ENCODE measurements around the gene TRPC4AP. TPM values are rescaled to one million over a fixed set of nuclear protein-coding genes. Genes with fewer than 3 reads are reported as not detected.

Gene TRPC4AP
- polyA plus RNA-seq, 2 donors = 25.7 to 26.9 TPM

DNA sequence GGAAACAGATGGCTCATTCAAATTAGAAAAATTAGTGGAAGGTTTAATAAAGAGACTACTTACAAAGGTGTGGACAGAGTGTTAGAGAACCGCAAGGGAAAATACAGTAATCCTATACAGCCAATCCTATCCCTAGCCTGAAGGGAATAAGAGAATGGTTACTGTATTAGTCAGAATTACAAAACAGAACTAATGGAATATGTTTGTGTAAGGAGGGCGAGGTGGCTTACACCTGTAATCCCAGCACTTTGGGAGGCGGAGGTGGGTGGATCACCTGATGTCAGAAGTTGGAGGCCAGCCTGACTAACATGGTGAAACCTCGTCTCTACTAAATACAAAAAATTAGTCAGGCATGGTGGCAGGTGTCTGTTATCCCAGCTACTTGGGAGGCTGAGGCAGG, 16.3 kb upstream of the TRPC4AP start:
- Histone ChIP-seq H3K36me3 (ENCODE audit: control insufficient read depth in 2 of 2, insufficient read depth in 2 of 2, low read length in 1 of 2) (no peaks in the 10 kb centered on the region), H3K27ac (ENCODE audit: low read depth in 2 of 2, low read length in 1 of 2) (no peak overlapping the region), H3K4me1 (ENCODE audit: control insufficient read depth in 2 of 2, insufficient read depth in 2 of 2, low read length in 1 of 2) (no peaks in the 10 kb centered on the region), H3K4me3 (ENCODE audit: low read depth in 1 of 2, low read length in 2 of 2) (no peak overlapping the region), H3K27me3 (ENCODE audit: control insufficient read depth in 1 of 2, insufficient read depth in 2 of 2, low read length in 2 of 2) (no peaks in the 10 kb centered on the region), H3K9me3 (ENCODE audit: control insufficient read depth in 2 of 2, insufficient read depth in 1 of 2, low read depth in 1 of 2, low read length in 1 of 2) (no peaks in the 10 kb centered on the region)
- 65% methylated on average over 4 of the region's 4 CpGs for WGBS, 2 donors

DNA sequence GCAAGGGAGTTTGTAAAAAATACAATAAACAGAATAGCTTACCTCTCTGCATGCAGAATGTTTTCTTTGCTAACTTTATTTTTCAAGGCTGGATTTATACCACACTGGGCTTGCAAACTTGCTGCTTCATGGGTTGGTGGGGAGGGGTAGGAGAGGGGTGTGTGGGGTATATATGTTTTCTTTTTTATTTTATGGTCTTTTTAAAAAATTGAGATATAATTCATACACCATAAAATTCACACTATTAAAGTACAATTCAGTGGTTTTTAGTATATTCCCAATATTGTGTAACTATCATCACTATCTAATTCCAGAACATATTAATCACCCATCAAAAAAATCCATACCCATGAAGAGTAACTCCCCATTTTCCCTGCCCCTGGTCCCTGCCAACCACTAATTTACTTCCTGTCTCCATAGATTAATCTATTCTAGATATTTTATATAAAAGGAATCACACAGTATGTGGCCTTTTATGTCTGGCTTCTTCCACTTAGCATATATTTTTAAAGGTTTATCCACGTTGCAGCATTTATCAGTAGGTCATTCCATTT, 14.3 kb upstream of the TRPC4AP start:
- no peaks in the 10 kb centered on the region for H3K4me1 ChIP-seq (ENCODE audit: control insufficient read depth in 2 of 2, insufficient read depth in 2 of 2, low read length in 1 of 2)
- no peak overlapping the region for H3K4me3 ChIP-seq (ENCODE audit: low read depth in 1 of 2, low read length in 2 of 2)
- WGBS, 2 donors = 89 to 93% methylated on average over 1 of the region's 1 CpG
- no peak overlapping the region for H3K27ac ChIP-seq (ENCODE audit: low read depth in 2 of 2, low read length in 1 of 2)
- H3K36me3 ChIP-seq (ENCODE audit: control insufficient read depth in 2 of 2, insufficient read depth in 2 of 2, low read length in 1 of 2) = no peaks in the 10 kb centered on the region
- no peaks in the 10 kb centered on the region for H3K9me3 ChIP-seq (ENCODE audit: control insufficient read depth in 2 of 2, insufficient read depth in 1 of 2, low read depth in 1 of 2, low read length in 1 of 2)
- H3K27me3 ChIP-seq (ENCODE audit: control insufficient read depth in 1 of 2, insufficient read depth in 2 of 2, low read length in 2 of 2) = no peaks in the 10 kb centered on the region

DNA sequence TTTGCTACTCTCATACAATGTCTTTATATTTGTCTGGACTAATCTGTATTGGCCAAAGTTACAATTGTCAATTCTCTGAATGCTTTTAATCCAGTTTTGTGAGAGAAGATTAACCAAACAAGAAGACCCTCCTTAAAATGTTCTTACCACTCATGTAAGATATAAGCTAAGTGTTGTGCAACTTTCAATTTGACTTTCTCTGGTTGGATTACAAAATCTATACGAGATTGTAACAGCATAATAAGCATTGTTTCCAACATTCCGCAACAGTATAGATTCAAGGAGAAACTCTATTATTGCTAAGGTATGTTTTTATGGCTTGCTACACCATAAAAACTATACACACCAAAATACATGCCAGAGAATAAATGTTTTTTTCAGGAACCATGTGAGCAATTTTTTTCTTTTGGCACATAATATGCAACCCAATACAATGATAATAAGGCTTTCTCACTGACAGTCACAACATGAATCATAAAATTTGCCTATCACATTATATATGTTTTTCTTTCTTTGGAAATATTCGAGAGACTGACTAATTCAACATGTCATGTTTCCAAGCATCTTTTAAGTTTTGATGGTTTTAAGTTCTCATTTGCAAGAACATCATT, 12.2 kb upstream of the TRPC4AP start:
- Histone ChIP-seq H3K9me3 (ENCODE audit: control insufficient read depth in 2 of 2, insufficient read depth in 1 of 2, low read depth in 1 of 2, low read length in 1 of 2) (no peaks in the 10 kb centered on the region), H3K4me3 (ENCODE audit: low read depth in 1 of 2, low read length in 2 of 2) (no peak overlapping the region), H3K27me3 (ENCODE audit: control insufficient read depth in 1 of 2, insufficient read depth in 2 of 2, low read length in 2 of 2) (no peaks in the 10 kb centered on the region), H3K27ac (ENCODE audit: low read depth in 2 of 2, low read length in 1 of 2) (no peak overlapping the region), H3K4me1 (ENCODE audit: control insufficient read depth in 2 of 2, insufficient read depth in 2 of 2, low read length in 1 of 2) (no peaks in the 10 kb centered on the region), H3K36me3 (ENCODE audit: control insufficient read depth in 2 of 2, insufficient read depth in 2 of 2, low read length in 1 of 2) (no peaks in the 10 kb centered on the region)
- WGBS, 2 donors = 62 to 66% methylated on average over 3 of the region's 3 CpGs

DNA sequence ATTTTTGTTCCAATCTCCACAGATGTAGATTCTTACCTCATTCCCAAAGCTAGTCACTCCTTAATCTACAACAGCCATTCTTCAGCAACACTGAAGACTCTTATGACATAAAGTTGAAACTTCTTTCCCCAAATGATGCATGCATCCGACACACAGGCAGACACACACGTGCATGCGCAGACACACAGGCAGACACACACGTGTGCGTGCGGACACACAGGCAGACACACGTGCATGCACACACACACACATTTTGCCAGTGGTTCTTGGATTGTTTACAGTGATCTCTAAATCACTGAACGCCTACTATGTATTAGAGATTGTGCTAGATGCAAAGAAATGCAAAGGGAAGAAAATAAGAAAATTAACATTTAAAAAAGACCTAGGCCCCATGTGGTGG, 9.0 kb upstream of the TRPC4AP start:
- Histone ChIP-seq H3K9me3 (ENCODE audit: control insufficient read depth in 2 of 2, insufficient read depth in 1 of 2, low read depth in 1 of 2, low read length in 1 of 2) (no peaks in the 10 kb centered on the region), H3K36me3 (ENCODE audit: control insufficient read depth in 2 of 2, insufficient read depth in 2 of 2, low read length in 1 of 2) (no peaks in the 10 kb centered on the region), H3K27ac (ENCODE audit: low read depth in 2 of 2, low read length in 1 of 2) (no peak overlapping the region), H3K27me3 (ENCODE audit: control insufficient read depth in 1 of 2, insufficient read depth in 2 of 2, low read length in 2 of 2) (no peaks in the 10 kb centered on the region), H3K4me1 (ENCODE audit: control insufficient read depth in 2 of 2, insufficient read depth in 2 of 2, low read length in 1 of 2) (no peaks in the 10 kb centered on the region), H3K4me3 (ENCODE audit: low read depth in 1 of 2, low read length in 2 of 2) (no peak overlapping the region)
- WGBS, 2 donors = 88 to 90% methylated on average over 8 of the region's 8 CpGs

DNA sequence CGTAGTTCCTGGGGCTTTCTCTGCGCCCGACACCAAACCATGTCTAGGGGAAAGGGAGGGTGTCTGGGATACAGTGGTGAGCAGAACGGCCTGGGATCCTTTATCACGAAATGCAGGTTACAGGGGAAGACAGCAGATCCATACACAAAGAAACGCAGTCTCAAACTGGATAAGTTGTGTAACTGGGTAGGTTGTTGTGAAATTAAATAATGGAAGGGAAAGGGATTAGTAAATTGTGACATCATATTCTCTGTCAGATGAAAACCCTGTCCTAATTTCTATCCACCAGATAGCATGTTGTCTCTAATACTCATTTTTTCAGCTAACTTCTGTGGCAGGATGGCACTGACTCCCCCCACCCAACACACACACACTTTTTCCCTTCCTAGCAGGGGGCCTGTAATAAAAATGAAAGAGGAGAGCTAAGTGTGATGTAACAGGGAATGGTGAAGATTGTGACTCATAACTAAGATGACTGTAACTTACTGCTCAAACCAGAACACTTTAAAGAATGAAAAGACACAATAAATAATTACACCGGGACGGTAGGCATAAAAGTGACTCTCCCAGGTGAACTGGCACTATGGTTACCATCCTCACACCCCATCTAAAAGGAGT, 769 bp upstream of the TRPC4AP start:
- Histone ChIP-seq H3K27ac (ENCODE audit: low read depth in 2 of 2, low read length in 1 of 2) (peak overlapping the region; percentile 94 to 96), H3K27me3 (ENCODE audit: control insufficient read depth in 1 of 2, insufficient read depth in 2 of 2, low read length in 2 of 2) (no peaks in the 10 kb centered on the region), H3K9me3 (ENCODE audit: control insufficient read depth in 2 of 2, insufficient read depth in 1 of 2, low read depth in 1 of 2, low read length in 1 of 2) (no peaks in the 10 kb centered on the region), H3K36me3 (ENCODE audit: control insufficient read depth in 2 of 2, insufficient read depth in 2 of 2, low read length in 1 of 2) (no peaks in the 10 kb centered on the region), H3K4me3 (ENCODE audit: low read depth in 1 of 2, low read length in 2 of 2) (peak overlapping the region; percentile 93 to 99), H3K4me1 (ENCODE audit: control insufficient read depth in 2 of 2, insufficient read depth in 2 of 2, low read length in 1 of 2) (peaks cover 2 to 7% of the 10 kb centered on the region in 2 donors)
- 69 to 76% methylated on average over 8 of the region's 8 CpGs for WGBS, 2 donors

DNA sequence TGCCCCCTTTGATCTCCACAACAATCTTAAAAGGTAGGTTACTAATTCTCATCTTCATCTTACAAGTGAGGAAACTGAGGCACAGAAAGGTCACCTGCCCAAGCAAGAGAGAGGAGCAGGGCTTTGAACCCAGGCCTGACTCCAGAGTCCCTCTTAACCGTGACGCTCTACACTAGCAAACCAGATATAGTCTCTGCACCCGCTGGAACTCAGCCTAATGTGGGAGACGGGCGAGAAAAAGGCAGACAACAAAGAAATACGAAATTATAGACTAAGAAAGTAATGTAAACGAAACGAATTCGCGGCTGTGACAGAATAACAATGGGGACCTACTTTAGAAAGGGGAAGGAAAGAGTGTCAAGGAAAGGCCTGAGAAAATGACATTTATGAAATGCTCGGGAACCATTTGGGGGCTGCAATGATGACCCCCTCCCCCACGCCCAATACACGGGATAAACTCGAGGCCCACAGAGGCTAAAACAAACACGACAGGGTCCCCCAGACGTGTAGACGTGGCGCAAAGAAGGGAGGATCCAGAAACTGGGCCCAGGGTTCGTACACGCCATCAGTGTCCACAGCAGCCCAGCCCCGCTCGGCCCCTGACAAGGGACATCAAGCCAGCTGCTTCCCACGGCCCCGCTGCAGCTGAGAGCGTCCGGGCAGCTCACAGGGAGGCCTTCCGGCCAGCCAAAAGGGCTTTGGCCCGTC, 637 bp downstream of the TRPC4AP start:
- H3K4me3 ChIP-seq (ENCODE audit: low read depth in 1 of 2, low read length in 2 of 2) = peak overlapping the region; percentile 93 to 99
- no peaks in the 10 kb centered on the region for H3K36me3 ChIP-seq (ENCODE audit: control insufficient read depth in 2 of 2, insufficient read depth in 2 of 2, low read length in 1 of 2)
- H3K9me3 ChIP-seq (ENCODE audit: control insufficient read depth in 2 of 2, insufficient read depth in 1 of 2, low read depth in 1 of 2, low read length in 1 of 2) = no peaks in the 10 kb centered on the region
- H3K27ac ChIP-seq (ENCODE audit: low read depth in 2 of 2, low read length in 1 of 2) = peak overlapping the region; percentile 94 to 96
- no peaks in the 10 kb centered on the region for H3K27me3 ChIP-seq (ENCODE audit: control insufficient read depth in 1 of 2, insufficient read depth in 2 of 2, low read length in 2 of 2)
- 0% methylated on average over 26 to 28 of the region's 28 CpGs for WGBS, 2 donors
- peaks cover 2 to 7% of the 10 kb centered on the region in 2 donors for H3K4me1 ChIP-seq (ENCODE audit: control insufficient read depth in 2 of 2, insufficient read depth in 2 of 2, low read length in 1 of 2)

DNA sequence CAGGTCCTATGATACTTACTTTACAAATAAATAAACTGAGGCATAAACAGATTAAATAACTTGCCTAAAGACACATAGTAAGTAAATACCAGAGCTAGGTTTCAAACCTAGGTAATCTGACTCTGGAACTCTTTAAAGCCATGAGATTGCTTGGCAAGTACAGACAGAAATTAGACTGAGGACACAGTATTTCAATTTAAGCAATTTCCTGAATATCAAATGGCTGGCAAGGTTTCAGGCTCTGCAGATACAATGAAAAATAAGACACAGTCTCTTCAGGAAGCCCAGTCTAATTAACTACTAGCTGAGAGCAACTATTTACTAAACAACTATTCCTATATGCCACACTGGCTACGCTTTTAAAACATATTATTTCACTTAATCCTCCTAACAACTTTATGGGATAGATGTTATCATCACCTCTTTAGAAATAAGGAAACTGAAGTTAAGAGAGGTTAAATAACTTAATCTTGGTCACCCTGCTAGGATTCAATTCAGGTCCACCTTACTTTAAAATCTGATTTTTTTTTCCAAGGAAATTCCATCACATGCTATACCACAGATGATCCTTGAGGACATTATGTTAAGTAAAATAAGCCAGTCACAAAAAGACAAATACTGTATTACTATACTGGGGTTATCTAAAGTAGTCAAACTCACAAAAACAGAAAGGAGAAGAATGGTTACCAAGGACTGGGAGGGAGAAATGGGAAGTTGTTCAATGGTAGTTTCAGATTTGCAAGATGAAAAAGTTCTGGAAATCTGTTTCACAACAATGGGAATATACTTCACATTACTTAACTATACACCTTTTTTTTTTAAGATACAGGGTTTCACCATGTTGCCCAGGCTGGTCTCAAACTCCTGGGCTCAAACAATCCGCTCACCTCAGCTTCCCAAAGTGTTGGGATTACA, 4.1 kb downstream of the TRPC4AP start:
- WGBS, 2 donors = 91 to 93% methylated on average over 2 of the region's 2 CpGs
- H3K27ac ChIP-seq (ENCODE audit: low read depth in 2 of 2, low read length in 1 of 2) = no peak overlapping the region
- H3K36me3 ChIP-seq (ENCODE audit: control insufficient read depth in 2 of 2, insufficient read depth in 2 of 2, low read length in 1 of 2) = no peaks in the 10 kb centered on the region
- no peak overlapping the region for H3K4me3 ChIP-seq (ENCODE audit: low read depth in 1 of 2, low read length in 2 of 2)
- no peaks in the 10 kb centered on the region for H3K9me3 ChIP-seq (ENCODE audit: control insufficient read depth in 2 of 2, insufficient read depth in 1 of 2, low read depth in 1 of 2, low read length in 1 of 2)
- no peaks in the 10 kb centered on the region for H3K27me3 ChIP-seq (ENCODE audit: control insufficient read depth in 1 of 2, insufficient read depth in 2 of 2, low read length in 2 of 2)
- peaks cover 2 to 7% of the 10 kb centered on the region in 2 donors for H3K4me1 ChIP-seq (ENCODE audit: control insufficient read depth in 2 of 2, insufficient read depth in 2 of 2, low read length in 1 of 2)

DNA sequence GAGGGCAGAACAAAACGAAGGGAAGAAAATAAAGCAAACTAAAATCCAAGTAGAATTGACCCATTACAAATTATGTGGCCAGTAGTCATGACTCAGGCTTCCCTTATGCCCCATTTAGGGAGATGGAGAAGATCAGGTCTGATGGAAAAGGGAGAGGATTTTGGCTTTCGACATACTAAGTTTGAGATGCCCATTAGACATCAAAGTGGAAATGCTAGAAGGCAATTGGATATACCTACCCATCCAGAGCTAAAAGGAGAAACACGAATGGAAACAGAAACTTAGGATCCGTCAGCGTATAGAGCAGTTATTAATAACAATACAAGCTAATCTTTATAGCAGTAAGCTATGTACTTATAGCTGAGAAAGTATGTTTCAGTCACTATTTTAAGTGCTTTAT, 4.8 kb downstream of the TRPC4AP start:
- no peaks in the 10 kb centered on the region for H3K36me3 ChIP-seq (ENCODE audit: control insufficient read depth in 2 of 2, insufficient read depth in 2 of 2, low read length in 1 of 2)
- no peaks in the 10 kb centered on the region for H3K27me3 ChIP-seq (ENCODE audit: control insufficient read depth in 1 of 2, insufficient read depth in 2 of 2, low read length in 2 of 2)
- H3K4me3 ChIP-seq (ENCODE audit: low read depth in 1 of 2, low read length in 2 of 2) = no peak overlapping the region
- H3K9me3 ChIP-seq (ENCODE audit: control insufficient read depth in 2 of 2, insufficient read depth in 1 of 2, low read depth in 1 of 2, low read length in 1 of 2) = no peaks in the 10 kb centered on the region
- H3K4me1 ChIP-seq (ENCODE audit: control insufficient read depth in 2 of 2, insufficient read depth in 2 of 2, low read length in 1 of 2) = peaks cover 2 to 3% of the 10 kb centered on the region in 2 donors
- 72 to 79% methylated on average over 5 of the region's 5 CpGs for WGBS, 2 donors
- H3K27ac ChIP-seq (ENCODE audit: low read depth in 2 of 2, low read length in 1 of 2) = no peak overlapping the region

DNA sequence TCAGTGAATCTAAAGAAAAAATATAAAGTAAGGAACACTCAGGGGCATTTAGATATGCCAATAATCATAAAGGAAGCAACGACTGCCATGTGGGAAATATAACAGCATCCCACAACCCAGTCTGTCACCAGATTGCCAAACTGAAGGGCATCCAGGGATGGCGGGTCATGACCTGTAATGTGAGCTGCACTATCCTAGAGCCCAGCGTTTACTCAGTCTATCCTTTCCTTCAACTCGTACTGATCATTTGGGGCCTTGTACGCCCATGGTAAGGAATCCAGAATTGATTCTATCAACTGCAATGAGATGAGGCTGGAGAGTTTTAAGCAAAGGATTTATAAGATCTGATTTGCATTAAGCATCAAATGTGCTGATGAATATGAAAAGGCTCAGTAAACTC, 5.3 kb downstream of the TRPC4AP start:
- 79 to 85% methylated on average over 5 of the region's 5 CpGs for WGBS, 2 donors

More for the DNA sequence above, 5.3 kb downstream of the TRPC4AP start:
- Histone ChIP-seq H3K27me3 (ENCODE audit: control insufficient read depth in 1 of 2, insufficient read depth in 2 of 2, low read length in 2 of 2) (no peaks in the 10 kb centered on the region), H3K4me3 (ENCODE audit: low read depth in 1 of 2, low read length in 2 of 2) (no peak overlapping the region), H3K4me1 (ENCODE audit: control insufficient read depth in 2 of 2, insufficient read depth in 2 of 2, low read length in 1 of 2) (peaks cover 2 to 3% of the 10 kb centered on the region in 2 donors), H3K36me3 (ENCODE audit: control insufficient read depth in 2 of 2, insufficient read depth in 2 of 2, low read length in 1 of 2) (no peaks in the 10 kb centered on the region), H3K9me3 (ENCODE audit: control insufficient read depth in 2 of 2, insufficient read depth in 1 of 2, low read depth in 1 of 2, low read length in 1 of 2) (no peaks in the 10 kb centered on the region), H3K27ac (ENCODE audit: low read depth in 2 of 2, low read length in 1 of 2) (no peak overlapping the region)

Data from esophagus (tissue), 2 donors.